ENCODE measurements around the gene TOP3B. TPM values are rescaled to one million over a fixed set of nuclear protein-coding genes. Genes with fewer than 3 reads are reported as not detected.

TOP3B gene
- total and polyA plus RNA-seq, 10 of the 15 experiments (the other 5 are each of a cell fraction or from before 2014, with no cell fraction given), result 0.60 to 47.3 (median 33.7) TPM

DNA sequence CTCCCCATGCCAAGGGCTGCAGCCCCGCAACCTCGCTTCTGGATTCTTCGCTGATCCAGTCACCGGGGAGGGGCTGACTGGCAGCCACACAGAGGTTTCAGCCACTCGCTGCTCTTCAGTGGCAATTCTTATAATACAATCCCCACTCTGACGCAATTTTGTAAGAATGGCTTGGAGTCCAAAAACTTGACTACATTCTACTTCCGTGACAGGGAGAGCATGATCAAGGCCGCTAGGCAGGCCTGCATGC lies 44.8 kb downstream of the TOP3B start:
- Histone ChIP-seq H3K9me3 (replicated peaks; ENCODE audit: control insufficient read depth, insufficient read depth, low read length) (no peaks in the 10 kb centered on the region), H3K4me3 (peak overlapping the region; percentile 76; the same call in 1 of the 2 replicates), H3K36me3 (ENCODE audit: control insufficient read depth in 2 of 2, insufficient read depth in 2 of 2, low read length in 1 of 2) (no peaks in the 10 kb centered on the region; a peak in 1 of 4 replicates), H3K4me2 (ENCODE audit: control insufficient read depth, insufficient read depth) (peak overlapping the region; percentile 98), H3K27me3 (replicated peaks in 1 of 2; ENCODE audit: control insufficient read depth in 2 of 2, insufficient read depth in 2 of 2, low read length in 1 of 2) (no peaks in the 10 kb centered on the region), H3K4me1 (ENCODE audit: control insufficient read depth, insufficient read depth, low read length) (peaks cover 16% of the 10 kb centered on the region), H3K79me2 (ENCODE audit: control insufficient read depth, insufficient read depth, low read length) (no peaks in the 10 kb centered on the region), H3K27ac (ENCODE audit: control insufficient read depth, insufficient read depth) (no peak overlapping the region), H3K9ac (ENCODE audit: control insufficient read depth, insufficient read depth, low read length) (peak overlapping the region; percentile 58; the same call in 1 of the 2 replicates), H4K20me1 (ENCODE audit: control insufficient read depth, insufficient read depth) (no peaks in the 10 kb centered on the region), H2AFZ (ENCODE audit: control insufficient read depth, low read depth, low read length) (peak overlapping the region; percentile 71)
- RAD21 ChIA-PET (ENCODE audit: unreplicated experiment), result interaction anchor here (0.6 to 2.5 kb wide), 8 partner anchors 12 to 1037 kb away, joined by 3 to 17 read pairs (median 4); partner anchors contain the start of gene PPM1F
- no TSS peak for BruUV-seq (replicated peaks)
- POLR2A ChIA-PET, result interaction anchor here (1.4 kb wide), 1 partner anchor 175 kb away, joined by 4 read pairs; no protein-coding TSS in a partner anchor
- CTCF ChIA-PET, result interaction anchor here (0.8 to 8.1 kb wide), 26 partner anchors 9 to 1022 kb away, joined by 3 to 82 read pairs (median 4); partner anchors contain the start of genes PPIL2 and PPM1F
- intact Hi-C loops (cut with micrococcal nuclease; ENCODE audit: unreplicated experiment), result loop anchor here (1.0 to 10.0 kb wide), 7 partner anchors 15 to 1020 kb away; partner anchors contain the start of genes MAPK1 and PPM1F
- 57% methylated on average over 8 of the region's 8 CpGs for WGBS (ENCODE audit: insufficient coverage, insufficient replicate concordance, low lambda C conversion rate, missing lambda C conversion rate)
- in situ Hi-C loops (cut with MboI), result loop anchor here (10.0 kb wide), 1 partner anchor 63 kb away; no protein-coding TSS in a partner anchor
- ATAC-seq, result no peak
- FAIRE-seq, result no peak
- TF ChIP-seq SREBF2 (IDR thresholded peaks at IDR 0.05; ENCODE audit: low read length) (no peak), USF2 (IDR thresholded peaks at IDR 0.05; ENCODE audit: borderline replicate concordance, low read depth, low read length) (no peak), CBFB (IDR thresholded peaks at IDR 0.05; ENCODE audit: low read depth) (no peak), DPF2 (IDR thresholded peaks at IDR 0.05) (no peak), SIN3A (IDR thresholded peaks at IDR 0.05; ENCODE audit: low read depth, low read length) (no peak), RB1 (IDR thresholded peaks at IDR 0.05; ENCODE audit: borderline replicate concordance) (no peak), NFIC (IDR thresholded peaks at IDR 0.05; ENCODE audit: low read depth, low read length) (no peak), STAT1 (conservative IDR thresholded peaks at IDR 0.05) (no peak), SP1 (IDR thresholded peaks at IDR 0.05; ENCODE audit: low read depth, low read length) (no peak), TCF12 (IDR thresholded peaks at IDR 0.05; ENCODE audit: low read depth, low read length) (no peak), BHLHE40 (IDR thresholded peaks at IDR 0.05; ENCODE audit: borderline replicate concordance in 1 of 2, low read depth in 2 of 2, low read length in 1 of 2) (no peak), NR2F1 (conservative IDR thresholded peaks at IDR 0.05) (no peak)
- TF ChIP-seq, protein P1, sequence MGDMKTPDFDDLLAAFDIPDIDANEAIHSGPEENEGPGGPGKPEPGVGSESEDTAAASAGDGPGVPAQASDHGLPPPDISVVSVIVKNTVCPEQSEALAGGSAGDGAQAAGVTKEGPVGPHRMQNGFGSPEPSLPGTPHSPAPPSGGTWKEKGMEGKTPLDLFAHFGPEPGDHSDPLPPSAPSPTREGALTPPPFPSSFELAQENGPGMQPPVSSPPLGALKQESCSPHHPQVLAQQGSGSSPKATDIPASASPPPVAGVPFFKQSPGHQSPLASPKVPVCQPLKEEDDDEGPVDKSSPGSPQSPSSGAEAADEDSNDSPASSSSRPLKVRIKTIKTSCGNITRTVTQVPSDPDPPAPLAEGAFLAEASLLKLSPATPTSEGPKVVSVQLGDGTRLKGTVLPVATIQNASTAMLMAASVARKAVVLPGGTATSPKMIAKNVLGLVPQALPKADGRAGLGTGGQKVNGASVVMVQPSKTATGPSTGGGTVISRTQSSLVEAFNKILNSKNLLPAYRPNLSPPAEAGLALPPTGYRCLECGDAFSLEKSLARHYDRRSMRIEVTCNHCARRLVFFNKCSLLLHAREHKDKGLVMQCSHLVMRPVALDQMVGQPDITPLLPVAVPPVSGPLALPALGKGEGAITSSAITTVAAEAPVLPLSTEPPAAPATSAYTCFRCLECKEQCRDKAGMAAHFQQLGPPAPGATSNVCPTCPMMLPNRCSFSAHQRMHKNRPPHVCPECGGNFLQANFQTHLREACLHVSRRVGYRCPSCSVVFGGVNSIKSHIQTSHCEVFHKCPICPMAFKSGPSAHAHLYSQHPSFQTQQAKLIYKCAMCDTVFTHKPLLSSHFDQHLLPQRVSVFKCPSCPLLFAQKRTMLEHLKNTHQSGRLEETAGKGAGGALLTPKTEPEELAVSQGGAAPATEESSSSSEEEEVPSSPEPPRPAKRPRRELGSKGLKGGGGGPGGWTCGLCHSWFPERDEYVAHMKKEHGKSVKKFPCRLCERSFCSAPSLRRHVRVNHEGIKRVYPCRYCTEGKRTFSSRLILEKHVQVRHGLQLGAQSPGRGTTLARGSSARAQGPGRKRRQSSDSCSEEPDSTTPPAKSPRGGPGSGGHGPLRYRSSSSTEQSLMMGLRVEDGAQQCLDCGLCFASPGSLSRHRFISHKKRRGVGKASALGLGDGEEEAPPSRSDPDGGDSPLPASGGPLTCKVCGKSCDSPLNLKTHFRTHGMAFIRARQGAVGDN (IDR thresholded peaks at IDR 0.05), result no peak
- SMC1A ChIA-PET (ENCODE audit: uncharacterized antibody, unreplicated experiment), result interaction anchor here (0.9 to 1.8 kb wide), 8 partner anchors 12 to 286 kb away, joined by 3 to 14 read pairs (median 4); partner anchors contain the start of gene PPM1F
- DNase-seq (ENCODE audit: low read depth, low spot score), result no peak
